ENCODE data around the gene CENATAC.

- TF ChIP-seq CTCF (conservative IDR thresholded peaks at IDR 0.05; ENCODE audit: low read length), result no peak
- TF ChIP-seq EZH2phosphoT487 (IDR thresholded peaks at IDR 0.05; ENCODE audit: borderline replicate concordance), result no peak
Measured at GRCh38 chr11:118998388-118998717, 415 bp downstream of the CENATAC start.
